Suprapubic skin (tissue), 4 donors: ENCODE measurements around the gene RMND5B.

Experiments used
- CTCF ChIP-seq, 2 donors: fragments of 200-600 bp in 1 of 2; fragments of 450-650 bp in 1 of 2; sonication (generic) in 1 of 2; IDR thresholded peaks; one replicate each; pipeline ENCODE4 v1.5.1; 2016 to 2019; ENCODE audit warnings: antibody characterized with exemption in 2 of 2, mild to moderate bottlenecking in 1 of 2, moderate library complexity in 1 of 2
- POLR2A ChIP-seq, 2 donors: fragments of 450-650 bp; IDR thresholded peaks; one replicate each; pipeline ENCODE4 v1.6.1; 2017; ENCODE audit warnings: antibody characterized with exemption in 2 of 2, mild to moderate bottlenecking in 2 of 2, moderate library complexity in 2 of 2
- POLR2AphosphoS5 ChIP-seq, 3 donors: sonication (generic); formaldehyde crosslinking; IDR thresholded peaks; one replicate each; pipeline ENCODE4 v1.6.1; 2017; ENCODE audit warnings: antibody characterized with exemption in 3 of 3

DNA sequence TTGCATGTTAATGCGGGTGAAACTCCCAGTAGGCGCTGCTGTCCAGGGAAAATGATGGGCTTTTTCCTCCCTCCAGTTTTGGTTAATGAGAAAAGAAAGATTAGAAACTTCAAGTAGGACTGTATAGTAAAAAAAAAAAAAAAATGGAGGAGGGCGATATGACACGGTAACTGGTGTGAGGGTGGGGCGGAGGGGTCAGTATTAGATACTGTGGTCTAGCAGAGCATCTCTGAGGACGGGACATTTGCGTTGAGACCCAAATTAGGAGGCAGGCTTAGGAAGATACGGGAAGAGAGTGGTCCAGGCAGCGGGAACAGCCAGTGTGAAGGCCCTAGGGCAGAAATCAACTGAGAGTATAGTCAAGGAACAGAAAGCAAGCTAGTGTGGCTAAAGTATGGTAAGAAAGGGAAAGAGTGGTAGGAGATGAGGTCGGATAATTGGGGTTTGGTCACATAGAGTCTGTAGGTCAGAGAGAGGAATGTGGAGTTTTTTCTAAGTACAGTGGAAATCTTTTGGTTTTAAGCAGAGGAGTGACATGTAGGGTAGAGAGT is 707 bp downstream of the RMND5B start:
- TF ChIP-seq CTCF (IDR thresholded peaks at IDR 0.05) = no peak
- no peak for TF ChIP-seq POLR2A (IDR thresholded peaks at IDR 0.05)
- no peak for TF ChIP-seq POLR2AphosphoS5 (IDR thresholded peaks at IDR 0.05)
